Activated CD8-positive, alpha-beta memory T cell treated with anti-CD3 and anti-CD28 coated beads, Interleukin-2, amount 50 U/mL, for 24 hours (primary cell): ENCODE results near the gene JAGN1.
"Not testable (repeated sequence)": the region's sequence is repeated elsewhere in the genome, so short reads cannot be mapped to it uniquely, and the experiment has no call there.

Source experiments
- DNase-seq: peaks from one replicate; pipeline ENCODE4 v3.0.0-alpha.2; 2020; ENCODE audit errors: extremely low read depth

JAGN1 gene

GRCh38 chr3:9867106-9867505 is 23.3 kb upstream of the JAGN1 start:
- no peak for DNase-seq

GRCh38 chr3:9869955-9870354 is 20.5 kb upstream of the JAGN1 start:
- no peak for DNase-seq

DNA sequence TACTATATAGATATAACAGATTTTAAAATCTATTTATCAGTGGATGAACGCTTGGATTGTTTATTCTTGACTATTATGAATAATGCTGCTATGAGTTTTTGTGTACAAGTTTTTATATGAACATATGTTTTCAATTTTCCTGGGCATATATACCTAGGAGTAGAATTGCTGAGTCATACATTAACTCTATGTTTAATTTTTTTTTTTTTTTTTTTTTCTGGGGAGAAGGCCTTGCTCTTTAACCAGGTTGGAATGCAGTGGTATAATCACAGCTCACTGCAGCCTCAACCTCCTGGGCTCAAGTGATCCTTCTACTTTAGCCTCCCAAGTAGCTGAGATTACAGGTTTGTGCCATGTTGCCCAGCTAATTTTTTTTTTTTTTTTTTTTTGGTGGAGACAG is 19.4 kb upstream of the JAGN1 start:
- no peak for DNase-seq

DNA sequence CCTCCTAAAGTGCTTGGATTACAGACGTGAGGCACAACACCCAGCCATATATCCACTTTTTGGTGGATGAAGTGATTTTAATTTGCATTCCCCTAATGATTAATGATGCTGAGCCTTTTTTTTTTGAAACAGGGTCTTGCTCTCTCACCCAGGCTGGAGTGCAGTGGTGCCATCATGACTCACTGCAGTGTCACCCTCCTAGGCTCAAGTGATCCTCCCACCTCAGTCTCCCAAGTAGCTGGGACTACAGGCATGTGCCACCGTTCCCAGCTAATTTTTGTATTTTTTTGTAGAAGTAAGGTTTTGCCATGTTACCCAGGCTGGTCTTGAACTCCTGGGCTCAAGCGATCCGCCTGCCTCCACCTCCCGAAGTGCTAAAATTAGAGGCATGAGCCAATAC is 18.3 kb upstream of the JAGN1 start:
- not testable (repeated sequence) for DNase-seq

- DNase-seq: no peak
These were observed 15.0 kb upstream of the JAGN1 start for GRCh38 chr3:9875448-9875847.

GRCh38 chr3:9876255-9876654 is 14.2 kb upstream of the JAGN1 start:
- DNase-seq: not testable (repeated sequence)

- no peak for DNase-seq
These were observed 13.4 kb upstream of the JAGN1 start for GRCh38 chr3:9876991-9877390.

DNA sequence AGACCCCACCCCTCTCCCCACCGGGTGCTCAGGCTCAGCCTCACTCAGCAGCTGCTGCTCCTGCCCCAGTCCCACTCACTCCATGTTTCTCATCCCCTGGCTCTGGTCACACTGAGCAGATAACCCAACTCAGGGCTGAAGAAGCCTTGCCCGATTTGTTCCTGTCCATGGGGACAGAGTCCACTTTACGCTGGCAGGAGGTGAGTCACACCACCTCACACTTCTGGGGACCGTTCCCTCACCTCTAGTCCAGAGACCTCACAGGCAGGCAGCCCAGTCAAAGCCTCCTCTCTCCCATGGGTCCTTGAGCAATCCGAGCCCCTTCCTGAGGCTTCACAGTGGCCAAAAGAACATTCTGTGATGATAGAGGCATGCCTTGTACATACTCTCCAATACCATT is 11.7 kb upstream of the JAGN1 start:
- DNase-seq: no peak

GRCh38 chr3:9879830-9880549 is 10.4 kb upstream of the JAGN1 start, which contains the start of gene CIDEC:
TSS of gene CIDEC (minus strand) at chr3:9880253. CDS start at chr3:9878486, 1,767 bp downstream.
- no peak for DNase-seq

DNA sequence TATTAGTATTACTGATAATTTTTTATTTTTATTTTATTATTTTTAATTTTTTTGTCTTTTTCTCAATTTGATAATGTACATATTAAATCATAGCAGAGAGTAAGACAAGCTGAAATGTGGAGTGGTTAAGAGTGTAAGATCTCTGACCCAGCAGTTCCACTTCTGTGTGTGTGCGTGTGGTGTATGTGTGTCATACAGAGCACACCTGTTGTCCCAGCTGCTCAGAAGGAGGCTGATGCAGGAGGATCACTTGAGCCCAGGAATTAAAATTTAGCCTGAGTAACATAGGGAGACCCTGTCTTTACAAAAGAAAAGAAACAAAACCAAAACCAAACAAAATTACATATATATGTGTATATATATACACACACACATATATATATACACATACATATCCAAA is 9.0 kb upstream of the JAGN1 start:
- no peak for DNase-seq

DNA sequence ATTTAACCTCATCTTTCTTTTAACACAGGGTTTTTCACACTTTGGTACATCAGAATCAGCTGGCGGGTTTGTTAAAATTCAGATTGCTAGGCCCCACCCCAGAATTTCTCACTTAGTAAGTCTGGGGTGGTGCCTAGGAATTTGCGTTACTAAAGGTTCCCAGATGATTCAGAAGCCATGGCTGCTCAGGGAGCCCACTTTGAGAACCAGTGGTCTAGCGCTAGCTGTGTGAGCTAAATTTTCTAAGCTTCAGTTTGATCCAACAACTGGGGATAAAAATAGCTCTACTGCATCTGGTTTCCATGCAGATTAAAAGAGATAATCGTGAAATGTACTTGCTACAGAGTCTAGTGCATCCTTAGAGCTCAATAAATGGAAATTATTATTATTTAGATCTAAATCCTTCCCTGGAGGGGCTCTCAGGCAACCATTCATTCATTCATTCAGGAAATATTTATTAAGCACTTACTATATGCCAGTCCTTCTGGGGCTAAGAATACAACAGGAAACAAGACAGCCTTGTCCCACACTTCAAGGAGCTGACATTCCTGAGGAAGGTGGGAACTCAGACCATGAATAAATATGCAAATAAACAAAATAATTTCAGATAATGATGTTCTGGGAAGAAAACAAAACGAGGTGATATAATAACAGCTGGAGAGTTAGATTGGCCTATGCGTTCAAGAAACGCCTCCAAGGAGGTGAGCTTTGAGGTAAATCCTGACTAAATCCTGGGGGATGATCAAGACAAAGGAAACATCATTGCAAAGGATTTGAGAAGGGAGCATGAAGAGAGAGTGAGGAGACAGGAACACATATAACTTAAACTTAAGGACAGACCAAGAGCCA is 6.5 kb upstream of the JAGN1 start:
- DNase-seq: no peak

DNA sequence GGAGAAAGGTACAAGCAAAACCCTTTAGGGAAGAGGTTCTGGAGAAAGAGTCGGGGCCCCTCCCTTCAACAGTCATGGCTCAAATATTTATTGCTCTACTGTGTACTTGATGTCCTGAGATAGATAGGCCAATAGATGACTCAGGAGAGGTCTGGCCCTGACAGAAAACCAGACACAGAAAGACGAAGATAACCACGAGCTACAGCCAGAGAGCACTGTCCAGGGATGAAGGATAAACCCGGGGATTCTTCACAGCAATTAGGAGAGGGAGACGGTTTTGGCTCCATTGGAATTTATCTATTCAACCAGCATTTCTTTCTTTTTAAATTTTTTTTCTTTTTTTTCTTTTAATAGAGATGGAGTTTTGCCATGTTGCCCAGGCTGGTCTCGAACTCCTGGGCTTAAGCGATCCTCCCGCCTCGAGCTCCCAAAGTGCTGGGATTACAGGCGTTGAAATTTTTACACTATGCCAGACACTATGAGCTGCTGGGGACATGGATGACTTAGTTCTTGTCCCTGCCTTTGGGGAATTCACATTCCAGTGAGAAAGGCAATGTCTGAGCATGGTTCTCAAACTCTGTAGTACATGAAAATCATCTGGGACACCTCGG is 5.8 kb upstream of the JAGN1 start:
- no peak for DNase-seq

- no peak for DNase-seq
These were observed 4.1 kb upstream of the JAGN1 start for GRCh38 chr3:9886328-9886727.

- DNase-seq: no peak
These were observed 2.9 kb upstream of the JAGN1 start for GRCh38 chr3:9887480-9887879.

- DNase-seq: no peak
These were observed 1.9 kb upstream of the JAGN1 start for GRCh38 chr3:9888540-9888939.

- no peak for DNase-seq
These were observed 1.0 kb upstream of the JAGN1 start for GRCh38 chr3:9889405-9889804.

DNA sequence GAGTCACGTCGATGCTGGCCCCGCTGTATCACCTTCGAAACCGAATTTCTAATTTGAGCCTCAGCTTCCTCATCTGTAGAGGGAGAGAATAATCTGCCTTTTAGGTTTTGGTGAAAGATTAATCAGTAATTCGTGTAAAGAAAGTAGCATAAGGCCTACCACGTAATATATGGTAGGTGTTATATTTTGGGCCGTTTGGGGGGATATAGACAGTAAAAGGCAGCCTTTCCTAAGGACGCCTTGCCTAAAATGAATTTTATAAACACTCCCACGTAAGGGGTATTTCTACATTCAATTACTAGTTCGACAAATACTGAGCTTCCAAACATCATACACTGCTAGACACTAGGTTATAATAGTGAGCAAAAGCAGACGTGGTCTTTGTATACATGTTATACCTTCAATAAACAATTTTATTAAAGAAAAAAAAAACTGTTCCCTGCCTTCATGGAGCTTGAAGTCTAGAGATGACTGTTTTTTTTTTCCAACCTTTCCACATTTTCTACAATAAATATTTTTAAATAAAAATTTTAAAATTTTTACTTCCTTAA is 737 bp downstream of the JAGN1 start:
- no peak for DNase-seq

DNA sequence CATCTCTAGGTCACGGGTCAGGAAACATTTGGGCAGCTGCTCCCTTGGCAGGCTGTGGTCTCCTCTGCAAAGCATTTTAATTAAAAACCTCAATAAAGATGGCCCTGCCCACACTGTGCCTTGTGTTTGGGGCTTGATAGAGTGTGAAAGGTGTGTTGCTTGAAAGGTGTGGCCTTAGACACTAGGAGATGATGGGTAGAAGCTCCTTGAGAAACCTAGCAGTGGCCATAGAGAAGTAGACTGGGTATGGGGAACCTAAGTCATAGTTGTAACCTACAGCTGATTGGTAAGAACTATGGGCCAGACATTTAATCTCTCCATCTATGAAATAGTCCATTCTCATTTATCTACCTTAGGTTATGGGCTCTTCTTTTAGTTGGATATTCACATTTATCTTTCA is 3.3 kb downstream of the JAGN1 start:
- DNase-seq: no peak

- DNase-seq: not testable (repeated sequence)
These were observed 5.3 kb downstream of the JAGN1 start for GRCh38 chr3:9895715-9896114.

DNA sequence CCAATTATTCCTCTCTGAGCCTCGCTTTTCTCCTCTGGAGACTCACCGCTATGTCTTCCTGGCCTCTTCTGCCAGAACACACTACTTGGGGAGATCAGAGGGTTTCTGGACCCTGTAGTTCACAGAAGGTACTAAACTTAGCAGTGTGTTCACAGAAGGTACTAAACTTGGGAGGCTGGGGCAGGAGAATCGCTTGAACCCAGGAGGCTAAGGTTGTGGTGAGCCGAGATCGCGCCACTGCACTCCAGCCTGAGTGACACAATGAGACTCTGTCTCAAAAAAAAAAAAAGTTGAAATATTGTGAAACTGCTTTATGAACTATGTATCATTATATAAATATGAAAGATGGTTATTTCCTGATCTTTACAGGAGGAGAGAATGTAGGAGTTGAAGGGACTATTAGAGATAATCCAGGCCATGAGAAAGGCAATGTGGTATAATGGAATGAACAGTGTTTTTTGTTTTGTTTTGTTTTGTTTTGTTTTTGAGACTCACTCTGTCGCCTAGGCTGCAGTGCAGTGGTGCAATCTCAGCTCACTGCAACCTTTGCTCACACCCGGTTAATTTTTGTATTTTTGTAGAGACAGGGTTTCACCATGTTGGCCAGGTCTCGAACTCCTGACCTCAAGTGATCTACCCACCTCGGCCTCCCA is 6.5 kb downstream of the JAGN1 start:
- not testable (repeated sequence) for DNase-seq

GRCh38 chr3:9897408-9898372 is 7.3 kb downstream of the JAGN1 start:
- no peak for DNase-seq
